ENCODE measurements around the gene GRIN2A.

DNA sequence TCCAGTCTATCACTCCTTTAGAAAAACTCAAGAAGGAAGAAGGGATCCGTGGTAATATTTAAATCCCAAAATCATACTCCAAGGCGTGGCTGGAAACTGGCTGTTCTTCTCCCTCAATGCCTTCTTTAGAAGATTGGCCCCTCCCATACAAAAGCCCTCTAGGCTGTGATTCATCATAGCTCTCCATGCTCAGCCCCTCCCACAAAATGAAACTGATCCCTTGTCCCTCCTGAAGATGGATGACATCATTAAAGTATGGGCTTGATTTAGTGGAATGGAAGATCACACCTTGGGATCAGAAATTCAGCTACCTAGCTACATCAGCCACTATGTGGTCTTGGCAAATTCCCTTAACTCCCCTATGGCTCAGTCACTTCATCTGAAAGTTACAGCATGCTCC is 4.1 kb downstream of the GRIN2A start:
- TF ChIP-seq EZH2 (IDR thresholded peaks at IDR 0.05), result no peak
- TF ChIP-seq POLR2AphosphoS5 (IDR thresholded peaks at IDR 0.05; ENCODE audit: borderline replicate concordance, low read depth, low read length), result no peak
- TF ChIP-seq FOXP2 (optimal IDR thresholded peaks at IDR 0.05; ENCODE audit: control extremely low read depth, extremely low read length, insufficient read depth), result no peak

Data from SK-N-MC (cell line).